A549 (cell line): ENCODE measurements around the gene IL12B. TPM values are rescaled to one million over a fixed set of nuclear protein-coding genes. Genes with fewer than 3 reads are reported as not detected.
A peak's percentile ranks its signal among the peaks of the same experiment; 100 is the strongest.

ENCODE experiments used
- ATAC-seq, 2 experiments: fragments of 200-7000 bp in 1 of 2; fragments of >200 bp in 1 of 2; cut with Nextera tagmentation in 1 of 2; cut with Tn5 transposase in 1 of 2; 3 replicates each; pipeline versions ENCODE4 v1.8.0 to v1.9.1; 2018 to 2020; ENCODE audit warnings: mild to moderate bottlenecking in 1 of 2, moderate library complexity in 1 of 2
- CTCF ChIA-PET: fragments of 300-600 bp; sonication (Branson Sonifier 250); formaldehyde crosslinking; extraction: SDS; loops from one replicate; lab custom pipeline; 2021; ENCODE audit warnings: antibody characterized with exemption, inconsistent platforms; lab: Yijun Ruan, JAX
- POLR2A ChIA-PET: fragments of 350-600 bp; formaldehyde crosslinking; extraction: SDS; loops from one replicate; lab custom pipeline; 2021; ENCODE audit warnings: antibody characterized with exemption, inconsistent platforms; lab: Yijun Ruan, JAX
- DNase-seq, 2 experiments: peaks; one replicate each; pipeline versions ENCODE4 v3.0.0 to v3.0.0-alpha.2; 2011 to 2016; ENCODE audit warnings: low read depth in 1 of 2, low spot score in 1 of 2
- FAIRE-seq: peaks from 2 replicates; lab custom pipeline; 2011; peaks lifted over from hg19 to GRCh38; lab: Jason Lieb, UNC
- H3K27ac ChIP-seq, 2 experiments: fragments of >200 bp; sonication (Bioruptor Twin); formaldehyde crosslinking; 3 replicates each; pipeline ENCODE4 v1.5.1; 2016 to 2017
- H3K4me1 ChIP-seq: fragments of >200 bp; sonication (Bioruptor Twin); formaldehyde crosslinking; 3 replicates; pipeline ENCODE4 v1.6.1; 2016
- H3K4me2 ChIP-seq: fragments of >200 bp; sonication (Bioruptor Twin); formaldehyde crosslinking; 3 replicates; pipeline ENCODE4 v1.6.1; 2016
- H3K4me3 ChIP-seq: fragments of >200 bp; sonication (Bioruptor Twin); formaldehyde crosslinking; 3 replicates; pipeline ENCODE4 v1.5.1; 2016
- H3K9me3 ChIP-seq: fragments of >200 bp; sonication (Bioruptor Twin); formaldehyde crosslinking; 3 replicates; pipeline ENCODE4 v1.6.1; 2016
- ATOH8 ChIP-seq: fragments of 250-450 bp; sonication (Bioruptor Pico); IDR thresholded peaks from 2 replicates; pipeline ENCODE4 v1.5.0; 2020; ENCODE audit warnings: low read depth, mild to moderate bottlenecking, moderate library complexity
- CBX8 ChIP-seq: fragments of 200-600 bp; sonication (generic); IDR thresholded peaks from 2 replicates; pipeline ENCODE4 v1.6.1; 2016
- CHD4 ChIP-seq: fragments of 200-600 bp; sonication (generic); IDR thresholded peaks from 2 replicates; pipeline ENCODE4 v1.6.1; 2016; ENCODE audit warnings: antibody characterized with exemption, mild to moderate bottlenecking, borderline replicate concordance
- CTCF ChIP-seq: fragments of >200 bp; sonication (Bioruptor Twin); formaldehyde crosslinking; IDR thresholded peaks from 3 replicates; pipeline ENCODE4 v1.5.1; 2016
- E2F6 ChIP-seq: IDR thresholded peaks from 2 replicates; pipeline ENCODE4 v1.6.1; 2012; ENCODE audit warnings: low read depth, borderline replicate concordance
- EHF ChIP-seq: fragments of 250-450 bp; sonication (Bioruptor Pico); IDR thresholded peaks from 2 replicates; pipeline ENCODE4 v1.5.0; 2020; ENCODE audit warnings: mild to moderate bottlenecking
- EHMT2 ChIP-seq: fragments of 200-600 bp; sonication (generic); IDR thresholded peaks from 2 replicates; pipeline ENCODE4 v1.6.1; 2016; ENCODE audit warnings: antibody characterized with exemption, low read depth, mild to moderate bottlenecking, moderate library complexity
- ELK1 ChIP-seq: fragments of 150-350 bp; IDR thresholded peaks from 2 replicates; pipeline ENCODE4 v1.6.1; 2014; ENCODE audit warnings: low read depth, mild to moderate bottlenecking, low read length
- HOXA7 ChIP-seq: fragments of 250-450 bp; sonication (Bioruptor Pico); IDR thresholded peaks from 2 replicates; pipeline ENCODE4 v1.5.0; 2020; ENCODE audit warnings: mild to moderate bottlenecking, moderate library complexity
- JUN ChIP-seq, 2 experiments: fragments of >200 bp; sonication (Bioruptor Twin); formaldehyde crosslinking; IDR thresholded peaks; 2 replicates in 1 of 2; 3 replicates in 1 of 2; pipeline ENCODE4 v1.6.1; 2016 to 2017
- KDM1A ChIP-seq: fragments of 200-600 bp; sonication (generic); IDR thresholded peaks from 2 replicates; pipeline ENCODE4 v1.6.1; 2016; ENCODE audit warnings: low read depth, mild to moderate bottlenecking
- MAX ChIP-seq: IDR thresholded peaks from 2 replicates; pipeline ENCODE4 v1.6.1; 2012
- MAZ ChIP-seq: fragments of 150-350 bp; IDR thresholded peaks from 2 replicates; pipeline ENCODE4 v1.6.1; 2014; ENCODE audit warnings: antibody characterized with exemption, low read depth, low read length, borderline replicate concordance
- NR3C1 ChIP-seq: fragments of >200 bp; sonication (Bioruptor Twin); formaldehyde crosslinking; IDR thresholded peaks from 3 replicates; pipeline ENCODE4 v1.6.1; 2017
- POLR2A ChIP-seq: IDR thresholded peaks from 2 replicates; pipeline ENCODE4 v1.6.1; 2012; ENCODE audit warnings: mild to moderate bottlenecking, low read length
- POLR2AphosphoS2 ChIP-seq: conservative IDR thresholded peaks from 2 replicates; pipeline ENCODE4 v1.6.1; 2012; ENCODE audit warnings: low read length, improper control_type of control experiment, inconsistent platforms
- RAD21 ChIP-seq, 2 experiments: fragments of >200 bp in 1 of 2; sonication (Bioruptor Twin) in 1 of 2; formaldehyde crosslinking in 1 of 2; IDR thresholded peaks in 1 of 2; conservative IDR thresholded peaks in 1 of 2; 2 replicates in 1 of 2; 3 replicates in 1 of 2; pipeline ENCODE4 v1.6.1; 2012 to 2018; ENCODE audit warnings: inconsistent platforms in 1 of 2
- RCOR1 ChIP-seq: fragments of 150-350 bp; IDR thresholded peaks from 2 replicates; pipeline ENCODE4 v1.6.1; 2014; ENCODE audit warnings: antibody characterized with exemption, low read length, low read depth
- SMC3 ChIP-seq: fragments of >200 bp; sonication (Bioruptor Twin); formaldehyde crosslinking; IDR thresholded peaks from 3 replicates; pipeline ENCODE4 v1.6.1; 2018; ENCODE audit warnings: inconsistent platforms
- USF2 ChIP-seq: fragments of 450-650 bp; IDR thresholded peaks from 2 replicates; pipeline ENCODE4 v1.6.1; 2014; ENCODE audit warnings: antibody characterized with exemption
- ZNF302 ChIP-seq: fragments of 250-450 bp; sonication (Bioruptor Pico); IDR thresholded peaks from 2 replicates; pipeline ENCODE4 v1.9.0; 2021; ENCODE audit warnings: inconsistent platforms, mild to moderate bottlenecking, moderate library complexity
- ZSCAN20 ChIP-seq: fragments of 250-450 bp; sonication (Bioruptor Pico); IDR thresholded peaks from 2 replicates; pipeline ENCODE4 v1.8.0; 2022; ENCODE audit warnings: mild to moderate bottlenecking, moderate library complexity
- WGBS: methylation state at CpG from one replicate; pipeline ENCODE4 v1.1.6; 2017; ENCODE audit errors: missing lambda C conversion rate; 5-methylcytosine and 5-hydroxymethylcytosine counted together
- polyA plus RNA-seq, 4 experiments: library from polyadenylated mRNA; depleted of rRNA in 3 of 4; stranded (reverse); fragments of >200 nt; fragmentation: RNase III in 1 of 4; extraction: RNeasy Plus Mini Kit Qiagen cat#74134 plus additional on column Dnase treatment in 1 of 4; gene quantifications; 2 replicates in 3 of 4; 3 replicates in 1 of 4; pipeline ENCODE4 v1.2.3, GENCODE V29; 2011 to 2017

IL12B gene
- polyA plus RNA-seq, 2 of the 4 experiments (the other 2 are of a cell fraction): 0.08 to 0.09 TPM

- ChIA-PET POLR2A (interaction anchor here (0.6 kb wide), 1 partner anchor 112 kb away, joined by 3 read pairs; no protein-coding TSS in a partner anchor), CTCF (interaction anchor here (0.5 to 5.7 kb wide), 46 partner anchors 8 to 671 kb away, joined by 3 to 100 read pairs (median 4); partner anchors contain the start of gene IL12B)
- DNase-seq (peak; percentile 60 to 79), ATAC-seq (peak; percentile 93 to 98), FAIRE-seq (peak; percentile 46)
- H3K9me3 ChIP-seq: no peaks in the 10 kb centered on the region
- no peak overlapping the region for H3K4me2 ChIP-seq
- no peak overlapping the region for H3K4me3 ChIP-seq
- H3K27ac ChIP-seq: no peak overlapping the region
- H3K4me1 ChIP-seq: no peaks in the 10 kb centered on the region
- TF ChIP-seq POLR2A: no peak
- no peak for TF ChIP-seq MAZ
- 0 out of 2 replicates have a peak, but pooled peaks have one; percentile 25 for TF ChIP-seq MAX
- peak; percentile 88 for TF ChIP-seq SMC3
- TF ChIP-seq RAD21 (conservative IDR thresholded peaks at IDR 0.05 in 1 of 2, IDR thresholded peaks at IDR 0.05 in 1 of 2): peak; percentile 85 to 88
- TF ChIP-seq ZNF302 (CRISPR knock-in tag): no peak
- TF ChIP-seq KDM1A: no peak
- TF ChIP-seq RCOR1: no peak
- peak; percentile 77 for TF ChIP-seq CTCF
- 72% methylated on average over 9 of the region's 9 CpGs for WGBS
Observed at GRCh38 chr5:159316519-159317383, 13.5 kb downstream of the IL12B start.

GRCh38 chr5:159313197-159313596 lies 17.1 kb downstream of the IL12B start:
- FAIRE-seq (no peak), DNase-seq (no peak), ATAC-seq (no peak)
- no peak overlapping the region for H3K4me3 ChIP-seq
- TF ChIP-seq ELK1 (no peak), NR3C1 (no peak), ZSCAN20 (no peak), E2F6 (no peak), KDM1A (no peak), MAZ (no peak), POLR2AphosphoS2 (no peak), EHF (CRISPR knock-in tag) (no peak)
- ChIA-PET POLR2A (no interaction called here), CTCF (interaction anchor here (0.7 to 2.3 kb wide), 3 partner anchors 11 to 1446 kb away, joined by 3 to 13 read pairs (median 3); no protein-coding TSS in a partner anchor)
- H3K4me1 ChIP-seq: no peaks in the 10 kb centered on the region
- H3K9me3 ChIP-seq: no peaks in the 10 kb centered on the region
- no peak overlapping the region for H3K27ac ChIP-seq
- H3K4me2 ChIP-seq: no peak overlapping the region
- WGBS: 82% methylated on average over 2 of the region's 2 CpGs

- TF ChIP-seq RAD21 (conservative IDR thresholded peaks at IDR 0.05 in 1 of 2, IDR thresholded peaks at IDR 0.05 in 1 of 2) (no peak), JUN (IDR thresholded peaks at IDR 0.05) (no peak), EHMT2 (no peak), USF2 (no peak), CBX8 (no peak), CHD4 (no peak), ZSCAN20 (no peak), ATOH8 (no peak), HOXA7 (no peak)
- TF ChIP-seq, all 56 proteins: peak for 0
- ChIA-PET CTCF (interaction anchor here (1.0 to 2.3 kb wide), 5 partner anchors 14 to 1549 kb away, joined by 3 to 13 read pairs (median 4); no protein-coding TSS in a partner anchor), POLR2A (no interaction called here)
- DNase-seq (no peak), ATAC-seq (no peak), FAIRE-seq (no peak)
- Histone ChIP-seq H3K4me1 (no peaks in the 10 kb centered on the region), H3K27ac (no peak overlapping the region), H3K9me3 (no peaks in the 10 kb centered on the region), H3K4me3 (no peak overlapping the region), H3K4me2 (no peak overlapping the region)
- WGBS: 52% methylated on average over 7 of the region's 7 CpGs
Observed at GRCh38 chr5:159311063-159311462, 19.2 kb downstream of the IL12B start.
